PC-3 (cell line): ENCODE results near the gene RND1.

Experiments used
- EZH2 ChIP-seq: fragments of 300-600 bp; sonication (generic); IDR thresholded peaks from one replicate; pipeline ENCODE4 v1.6.1; 2017; ENCODE audit warnings: antibody characterized with exemption, mild to moderate bottlenecking, low read length; ENCODE audit not compliant: unreplicated experiment
- EZH2phosphoT487 ChIP-seq: fragments of 300-600 bp; sonication (generic); IDR thresholded peaks from 2 replicates; pipeline ENCODE4 v1.6.1; 2018; ENCODE audit warnings: mild to moderate bottlenecking, antibody characterized with exemption, low read length, borderline replicate concordance
- TF ChIP-seq, protein P1 (sequence below): fragments of 300-600 bp; sonication (generic); conservative IDR thresholded peaks from 2 replicates; pipeline ENCODE4 v1.5.1; 2017; ENCODE audit warnings: antibody characterized with exemption, low read depth, mild to moderate bottlenecking, low read length

DNA sequence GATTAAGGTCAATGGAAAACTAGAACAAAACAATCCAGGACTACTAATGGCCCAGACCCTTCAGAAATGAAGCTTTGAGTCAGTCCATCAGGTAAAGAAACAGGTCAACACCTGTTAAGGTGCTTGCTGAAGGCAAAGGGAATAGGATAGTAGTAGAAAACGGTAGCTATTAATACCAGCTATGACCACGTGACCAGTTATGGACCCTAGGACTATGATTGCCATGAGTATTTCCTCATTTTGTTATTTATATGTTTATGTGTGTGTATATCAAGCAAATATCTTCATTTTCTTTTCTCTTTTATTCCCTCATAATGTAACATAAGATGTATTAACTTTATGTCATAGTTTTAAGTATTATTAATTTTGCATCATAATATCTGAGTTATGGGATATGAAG lies 34.0 kb upstream of the RND1 start:
- TF ChIP-seq, protein P1, sequence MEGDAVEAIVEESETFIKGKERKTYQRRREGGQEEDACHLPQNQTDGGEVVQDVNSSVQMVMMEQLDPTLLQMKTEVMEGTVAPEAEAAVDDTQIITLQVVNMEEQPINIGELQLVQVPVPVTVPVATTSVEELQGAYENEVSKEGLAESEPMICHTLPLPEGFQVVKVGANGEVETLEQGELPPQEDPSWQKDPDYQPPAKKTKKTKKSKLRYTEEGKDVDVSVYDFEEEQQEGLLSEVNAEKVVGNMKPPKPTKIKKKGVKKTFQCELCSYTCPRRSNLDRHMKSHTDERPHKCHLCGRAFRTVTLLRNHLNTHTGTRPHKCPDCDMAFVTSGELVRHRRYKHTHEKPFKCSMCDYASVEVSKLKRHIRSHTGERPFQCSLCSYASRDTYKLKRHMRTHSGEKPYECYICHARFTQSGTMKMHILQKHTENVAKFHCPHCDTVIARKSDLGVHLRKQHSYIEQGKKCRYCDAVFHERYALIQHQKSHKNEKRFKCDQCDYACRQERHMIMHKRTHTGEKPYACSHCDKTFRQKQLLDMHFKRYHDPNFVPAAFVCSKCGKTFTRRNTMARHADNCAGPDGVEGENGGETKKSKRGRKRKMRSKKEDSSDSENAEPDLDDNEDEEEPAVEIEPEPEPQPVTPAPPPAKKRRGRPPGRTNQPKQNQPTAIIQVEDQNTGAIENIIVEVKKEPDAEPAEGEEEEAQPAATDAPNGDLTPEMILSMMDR: no peak
- no peak for TF ChIP-seq EZH2phosphoT487
- no peak for TF ChIP-seq EZH2
